A549 treated with CpdA at 1 μM for 4 hours (cell line): ENCODE data around the gene RHOA. TPM values are rescaled to one million over a fixed set of nuclear protein-coding genes. Genes with fewer than 3 reads are reported as not detected.

Source experiments
- total RNA-seq: library from RNA; stranded (reverse); fragments of 200-300 nt; extraction: Qiagen RNA extraction; gene quantifications from 5 replicates; pipeline ENCODE4 v1.2.3, GENCODE V29; 2022; ENCODE audit warnings: low read depth

The RHOA gene
- total RNA-seq: 452 to 563 TPM (median 466 TPM) in 5 replicates

GRCh38 chr3:49411968-49412631 is at the start of gene RHOA, which contains the start of gene TCTA:
TSS of gene RHOA (minus strand) at chr3:49411976. CDS start at chr3:49375589, 36,387 bp downstream.
TSS of gene TCTA (plus strand) at chr3:49412423. CDS start at chr3:49412427, 4 bp downstream.

DNA sequence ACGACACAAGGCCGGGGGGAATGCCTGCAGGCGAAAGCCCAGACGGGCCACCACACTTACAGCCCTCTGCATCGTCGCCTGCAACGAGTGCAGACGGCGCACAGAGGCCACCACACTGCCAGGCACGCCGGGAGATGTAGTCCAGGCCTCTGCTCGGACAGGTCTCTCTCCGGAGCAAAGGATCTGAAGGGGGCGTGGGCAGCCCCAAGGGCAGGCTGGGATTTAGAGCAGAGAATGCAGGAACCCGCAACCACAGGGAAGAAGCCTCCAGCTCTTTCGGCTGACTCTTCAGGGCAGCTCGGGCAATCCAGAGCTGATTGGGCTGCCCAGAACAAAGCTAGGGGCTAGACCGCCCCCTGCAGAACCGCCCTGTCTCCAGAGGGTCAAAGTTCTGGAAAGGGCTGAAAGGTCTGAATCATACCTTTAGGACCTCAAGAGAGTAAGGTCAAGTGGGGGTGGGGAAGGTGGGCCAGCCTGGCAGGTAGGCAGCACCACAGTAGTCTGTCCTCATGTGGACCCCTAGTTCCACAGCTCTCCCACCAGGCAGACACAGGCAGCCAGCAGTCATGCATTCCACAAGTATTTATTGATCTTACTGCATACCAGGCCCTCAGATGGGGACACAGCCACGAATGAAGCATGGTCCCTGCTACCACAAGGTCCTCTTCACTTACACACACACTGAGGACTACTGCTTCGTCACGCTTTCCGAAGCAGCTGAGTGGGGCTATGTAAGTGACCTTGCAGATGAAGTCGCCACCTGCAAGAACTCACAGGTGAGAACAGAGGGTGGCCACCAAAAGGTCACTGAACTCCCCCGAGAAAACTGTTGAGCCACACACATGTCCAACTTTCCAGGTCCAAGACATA is 10.8 kb upstream of the RHOA start, which contains the start of gene AMT:
AMT (minus strand) TSS at position 95 of the 870 bp plus-strand sequence; CDS start at position 72, 23 bp downstream.

DNA sequence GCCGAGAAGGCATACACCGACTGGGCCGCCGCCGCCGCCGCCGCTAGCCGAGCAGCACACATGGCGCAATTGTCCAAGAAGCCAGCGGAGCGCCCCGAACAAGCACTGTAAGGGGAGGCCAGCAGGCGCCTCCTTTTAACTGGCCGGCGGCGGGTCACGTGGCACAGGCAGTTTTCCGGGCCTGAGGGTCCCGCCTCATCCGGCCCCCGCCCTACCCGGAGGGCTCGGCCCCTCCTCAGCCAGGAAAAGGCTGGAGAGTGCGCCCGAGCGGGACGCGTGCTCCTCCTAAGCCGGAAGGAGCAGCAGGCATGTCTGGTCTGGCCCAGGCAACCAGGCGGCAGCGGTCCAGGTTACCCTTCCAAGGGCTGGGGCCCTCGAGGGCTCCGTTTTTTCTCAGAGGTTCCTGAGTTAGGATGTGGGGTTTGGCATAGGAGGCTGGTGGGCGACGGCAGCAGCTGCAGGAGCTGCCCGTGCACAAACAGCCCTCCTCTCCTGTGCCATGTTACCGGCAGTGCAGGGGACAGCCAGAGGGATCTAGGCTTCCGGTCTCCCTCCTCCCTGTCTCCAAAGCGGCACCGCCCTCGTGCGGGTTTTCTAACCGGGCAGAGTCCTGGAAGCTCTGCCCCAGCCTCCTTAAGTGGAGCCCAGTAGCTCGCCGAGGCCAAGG is 53.4 kb downstream of the RHOA start, which contains the start of gene GPX1:
GPX1 (minus strand) TSS at position 137 of the 667 bp plus-strand sequence; CDS start at position 62, 75 bp downstream.

GRCh38 chr3:49339941-49340800 is 71.6 kb downstream of the RHOA start, which contains the start of gene USP4:
TSS of gene USP4 (minus strand) at chr3:49340053. CDS start at chr3:49340024, 29 bp downstream.

Other genes starting within 250 kb of the RHOA start
- 10.1 to 17.1 TPM (median 13.0 TPM) in 5 replicates for gene CCDC71, start 245.6 kb downstream of the RHOA start, total RNA-seq
- gene KLHDC8B, start 240.4 kb downstream of the RHOA start, total RNA-seq: 4.1 to 5.5 TPM (median 4.5 TPM) in 5 replicates
- 1.8 to 2.6 TPM (median 2.3 TPM) in 5 replicates for gene C3orf62, start 134.7 kb downstream of the RHOA start, total RNA-seq
- 11.3 to 14.8 TPM (median 13.9 TPM) in 5 replicates for gene USP4, start 71.9 kb downstream of the RHOA start, total RNA-seq
- 244 to 303 TPM (median 289 TPM) in 5 replicates for gene GPX1, start 53.6 kb downstream of the RHOA start, total RNA-seq
- gene TCTA, start 447 bp upstream of the RHOA start, total RNA-seq: 21.6 to 24.1 TPM (median 23.2 TPM) in 5 replicates
- gene AMT, start 10.5 kb upstream of the RHOA start, total RNA-seq: 0.09 to 0.38 TPM (median 0.35 TPM) in 4 of 5 replicates, not detected in the other
- 5.5 to 7.2 TPM (median 6.0 TPM) in 5 replicates for gene NICN1, start 17.3 kb upstream of the RHOA start, total RNA-seq
- gene DAG1, start 58.3 kb upstream of the RHOA start, total RNA-seq: 43.2 to 58.1 TPM (median 53.4 TPM) in 5 replicates
- gene BSN, start 142.5 kb upstream of the RHOA start, total RNA-seq: 0.10 to 0.19 TPM (median 0.13 TPM) in 5 replicates